Endothelial cell of umbilical vein (primary cell): ENCODE data around the gene MACF1. TPM values are rescaled to one million over a fixed set of nuclear protein-coding genes. Genes with fewer than 3 reads are reported as not detected.
A peak's percentile ranks its signal among the peaks of the same experiment; 100 is the strongest.

ENCODE experiments used
- BruUV-seq: library from RNA; stranded (reverse); fragments of 400-500 nt; replicated peaks from 2 replicates; lab custom pipeline; 2021; lab: Mats Ljungman, UMichigan
- CTCF ChIA-PET: fragments of 300-600, 350-600 bp; sonication (Branson Sonifier 250); formaldehyde crosslinking; loops from one replicate; lab custom pipeline; 2021; ENCODE audit warnings: antibody characterized with exemption, inconsistent platforms; lab: Charles Lee
- POLR2A ChIA-PET: fragments of 300-600, 350-600 bp; sonication (Branson Sonifier 250); formaldehyde crosslinking; loops from one replicate; lab custom pipeline; 2021; ENCODE audit warnings: antibody characterized with exemption, inconsistent platforms; lab: Charles Lee
- DNase-seq: peaks from one replicate; pipeline ENCODE4 v3.0.0-alpha.2; 2011; ENCODE audit warnings: low read depth, low spot score
- FAIRE-seq: peaks from 2 replicates; lab custom pipeline; 2011; peaks lifted over from hg19 to GRCh38; lab: Jason Lieb, UNC
- H2AFZ ChIP-seq: 2 replicates; pipeline ENCODE4 v1.6.0; 2012; ENCODE audit warnings: low read depth, low read length, control low read depth, inconsistent platforms
- H3K27ac ChIP-seq: 2 replicates; pipeline ENCODE4 v1.5.1; 2011; ENCODE audit warnings: low read depth, mild to moderate bottlenecking, control low read depth, low read length, moderate library complexity; ENCODE audit not compliant: insufficient read depth
- H3K27me3 ChIP-seq, 2 experiments: 2 replicates each; pipeline versions ENCODE4 v1.6.0 to v1.6.1; 2011; ENCODE audit warnings: low read length in 2 of 2, mixed read lengths in 1 of 2; ENCODE audit not compliant: control insufficient read depth in 2 of 2, insufficient read depth in 2 of 2
- H3K36me3 ChIP-seq, 2 experiments: 2 replicates in 1 of 2; 3 replicates in 1 of 2; pipeline ENCODE4 v1.5.1; 2011; ENCODE audit warnings: low read length in 2 of 2, mild to moderate bottlenecking in 1 of 2, moderate library complexity in 1 of 2; ENCODE audit not compliant: control insufficient read depth in 2 of 2, insufficient read depth in 2 of 2; ENCODE audit errors: extremely low read depth in 1 of 2
- H3K4me1 ChIP-seq: 3 replicates; pipeline ENCODE4 v1.5.1; 2011; ENCODE audit warnings: mild to moderate bottlenecking, low read length; ENCODE audit not compliant: control insufficient read depth, insufficient read depth; ENCODE audit errors: extremely low read depth
- H3K4me2 ChIP-seq: 2 replicates; pipeline ENCODE4 v1.6.1; 2011; ENCODE audit warnings: low read length, control low read depth, mixed read lengths; ENCODE audit not compliant: insufficient read depth
- H3K4me3 ChIP-seq, 3 experiments: fragments of 200-600 bp in 1 of 3; sonication (generic), shearing (Covaris generic) in 1 of 3; replicated peaks in 1 of 3; 2 replicates each; pipeline ENCODE4 v1.5.1; 2011 to 2016; ENCODE audit warnings: control low read depth in 3 of 3, low read length in 3 of 3, mild to moderate bottlenecking in 2 of 3, inconsistent platforms in 1 of 3, low read depth in 1 of 3, moderate library complexity in 1 of 3; ENCODE audit not compliant: insufficient read depth in 1 of 3
- H3K79me2 ChIP-seq: 2 replicates; pipeline ENCODE4 v1.6.0; 2012; ENCODE audit warnings: low read length, inconsistent platforms; ENCODE audit not compliant: control insufficient read depth, insufficient read depth
- H3K9ac ChIP-seq: replicated peaks from 2 replicates; pipeline ENCODE3; 2011; ENCODE audit warnings: low read length, control low read depth; ENCODE audit not compliant: insufficient read depth; ENCODE audit errors: extremely low read depth
- H3K9me1 ChIP-seq: replicated peaks from 3 replicates; pipeline ENCODE4 v1.6.0; 2011; ENCODE audit warnings: mild to moderate bottlenecking, low read length; ENCODE audit not compliant: control insufficient read depth, insufficient read depth; ENCODE audit errors: extremely low read depth
- H3K9me3 ChIP-seq: replicated peaks from 2 replicates; pipeline ENCODE4 v1.5.1; 2012; ENCODE audit warnings: low read length, inconsistent platforms; ENCODE audit not compliant: control insufficient read depth, insufficient read depth
- H4K20me1 ChIP-seq: replicated peaks from 2 replicates; pipeline ENCODE3; 2011; ENCODE audit warnings: mild to moderate bottlenecking, low read length; ENCODE audit not compliant: control insufficient read depth, insufficient read depth; ENCODE audit errors: extremely low read depth
- CTCF ChIP-seq, 2 donors: IDR thresholded peaks; 1 replicate in 1 of 2; 2 replicates in 1 of 2; pipeline ENCODE4 v1.5.1; 2011; ENCODE audit warnings: low read length in 2 of 2, mild to moderate bottlenecking in 2 of 2, moderate library complexity in 2 of 2, control low read depth in 1 of 2, inconsistent platforms in 1 of 2, low read depth in 1 of 2; ENCODE audit not compliant: insufficient read depth in 1 of 2; ENCODE audit errors: extremely low read depth in 1 of 2
- EZH2 ChIP-seq: IDR thresholded peaks from 2 replicates; pipeline ENCODE4 v1.6.1; 2012; ENCODE audit warnings: borderline replicate concordance, low read depth, mild to moderate bottlenecking, moderate library complexity, low read length, inconsistent platforms; ENCODE audit not compliant: severe bottlenecking
- FOS ChIP-seq: IDR thresholded peaks from 2 replicates; pipeline ENCODE4 v1.6.1; 2011; ENCODE audit warnings: mild to moderate bottlenecking, low read length, moderate library complexity, borderline replicate concordance; ENCODE audit not compliant: insufficient read depth
- GATA2 ChIP-seq: IDR thresholded peaks from 2 replicates; pipeline ENCODE4 v1.7.0; 2011; ENCODE audit warnings: low read depth, mild to moderate bottlenecking, moderate library complexity, mixed read lengths, low read length; ENCODE audit not compliant: insufficient read length, insufficient read depth
- JUN ChIP-seq: IDR thresholded peaks from 2 replicates; pipeline ENCODE4 v1.6.1; 2011; ENCODE audit warnings: borderline replicate concordance, low read depth; ENCODE audit not compliant: insufficient read length, insufficient read depth
- MAX ChIP-seq: IDR thresholded peaks from 2 replicates; pipeline ENCODE4 v1.6.1; 2011; ENCODE audit not compliant: insufficient read depth, insufficient read length
- MYC ChIP-seq: IDR thresholded peaks from one replicate; pipeline ENCODE4 v1.6.1; 2011; ENCODE audit warnings: mild to moderate bottlenecking, low read depth, low read length
- POLR2A ChIP-seq: IDR thresholded peaks from 2 replicates; pipeline ENCODE4 v1.6.1; 2012; ENCODE audit warnings: low read depth, mild to moderate bottlenecking, control low read depth, low read length
- POLR2AphosphoS5 ChIP-seq: IDR thresholded peaks from 2 replicates; pipeline ENCODE4 v1.6.1; 2012; ENCODE audit warnings: low read depth, mild to moderate bottlenecking, control low read depth, low read length, moderate library complexity; ENCODE audit not compliant: insufficient read depth
- dilution Hi-C: fragments of 300-500 bp; cut with MboI; formaldehyde crosslinking; loops from one replicate; pipeline ENCODE4 v1.15.0; 2019; ENCODE audit warnings: low sequenced_read_pairs; ENCODE audit not compliant: extremely low pct_ligation_motif_present
- intact Hi-C: fragments of 100-400 bp; cut with micrococcal nuclease; formaldehyde crosslinking; loops from one replicate; pipeline ENCODE4 v1.10.0; 2022
- polyA plus RNA-seq, 4 experiments: library from polyadenylated mRNA; depleted of rRNA in 3 of 4; stranded (reverse) in 3 of 4; unstranded in 1 of 4; fragments of >200 nt; gene quantifications; 2 replicates each; pipeline versions ENCODE4 v1.2.1 to v1.2.3, GENCODE V29; 2011 to 2012; ENCODE audit warnings: missing spikeins in 1 of 4
- total RNA-seq: library from RNA; stranded (reverse); gene quantifications from 2 replicates; pipeline ENCODE4 v1.2.3, GENCODE V29; 2021

The MACF1 gene
- total and polyA plus RNA-seq, 2 donors (not counting 3 experiments of a cell fraction or from before 2014, with no cell fraction given): 122 to 587 TPM

DNA sequence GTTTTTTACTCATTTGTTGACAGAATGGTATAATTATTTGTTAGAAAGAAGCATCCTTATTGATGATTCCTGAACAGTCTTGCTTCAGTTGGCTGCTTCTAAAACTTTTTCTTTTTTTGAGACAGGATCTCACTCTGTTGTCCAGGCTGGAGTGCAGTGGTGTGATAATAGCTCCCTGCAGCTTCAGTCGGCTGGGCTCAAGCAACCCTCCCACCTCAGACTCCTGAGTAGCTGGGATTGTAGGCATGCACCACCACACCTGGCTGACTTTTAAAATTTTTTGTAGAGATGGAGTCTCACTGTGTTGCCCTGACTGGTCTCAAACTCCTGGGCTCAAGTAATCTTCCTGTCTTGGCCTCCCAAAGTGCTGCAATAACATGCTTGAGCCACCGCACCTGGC lies 38.8 kb downstream of the MACF1 start:
- H3K36me3 ChIP-seq: no peaks in the 10 kb centered on the region
- dilution Hi-C loops: no loop called here
- POLR2A ChIA-PET: no interaction called here

More for the DNA sequence above, 38.8 kb downstream of the MACF1 start:
- peak; percentile 76 for FAIRE-seq
- no peak for TF ChIP-seq MYC
- TF ChIP-seq CTCF (IDR thresholded peaks at IDR 0.05; ENCODE audit: extremely low read depth in 1 of 2, insufficient read depth in 1 of 2, low read depth in 1 of 2, low read length in 2 of 2): no peak
- no peak for TF ChIP-seq EZH2
- TF ChIP-seq GATA2: no peak
- TF ChIP-seq POLR2AphosphoS5: no peak
- TF ChIP-seq MAX: no peak
- no peak for TF ChIP-seq POLR2A
- no peak for TF ChIP-seq FOS
- TF ChIP-seq JUN: no peak
- H3K9ac ChIP-seq: no peak overlapping the region
- H3K9me1 ChIP-seq: no peaks in the 10 kb centered on the region
- no peak overlapping the region for H3K4me2 ChIP-seq
- H3K27ac ChIP-seq: no peak overlapping the region
- peaks cover 76% of the 10 kb centered on the region for H3K79me2 ChIP-seq
- H3K27me3 ChIP-seq: no peaks in the 10 kb centered on the region
- H3K4me3 ChIP-seq: no peak overlapping the region
- H2AFZ ChIP-seq: no peak overlapping the region
- DNase-seq: no peak
- intact Hi-C loops: no loop called here
- no peaks in the 10 kb centered on the region for H3K9me3 ChIP-seq
- CTCF ChIA-PET: no interaction called here
- BruUV-seq: no TSS peak
- peaks cover 5% of the 10 kb centered on the region for H3K4me1 ChIP-seq
- peaks cover 5% of the 10 kb centered on the region for H4K20me1 ChIP-seq
